HEK293 (cell line): ENCODE results near the gene AFF3.

Experiments
- CTCF ChIA-PET: fragments of 350-600 bp; formaldehyde crosslinking; extraction: SDS; loops from one replicate; lab custom pipeline; 2021; ENCODE audit warnings: antibody characterized with exemption; lab: Yijun Ruan, JAX
- POLR2A ChIA-PET: fragments of 300-600 bp; formaldehyde crosslinking; extraction: SDS; loops from one replicate; lab custom pipeline; 2020; ENCODE audit warnings: antibody characterized with exemption, inconsistent platforms; lab: Yijun Ruan, JAX
- H3K27ac ChIP-seq: fragments of 200-500 bp; sonication (Bioruptor generic); 2 replicates; pipeline ENCODE4 v1.5.1; 2014; ENCODE audit warnings: low read depth, low read length, control low read depth, inconsistent platforms; ENCODE audit errors: extremely low read depth
- H3K36me3 ChIP-seq, 2 experiments: fragments of 200-500 bp in 1 of 2; sonication (Bioruptor generic) in 1 of 2; 1 replicate in 1 of 2; 2 replicates in 1 of 2; pipeline ENCODE4 v1.5.1; 2014 to 2017; ENCODE audit warnings: inconsistent platforms in 2 of 2, low read length in 2 of 2; ENCODE audit not compliant: control insufficient read depth in 2 of 2, insufficient read depth in 1 of 2
- H3K4me1 ChIP-seq: fragments of 200-500 bp; sonication (Bioruptor generic); 2 replicates; pipeline ENCODE4 v1.5.1; 2014; ENCODE audit warnings: mild to moderate bottlenecking, low read length, inconsistent platforms; ENCODE audit not compliant: control insufficient read depth, insufficient read depth
- H3K4me3 ChIP-seq: 2 replicates; pipeline ENCODE4 v1.5.1; 2011; ENCODE audit warnings: low read depth, mild to moderate bottlenecking, control low read depth, low read length, moderate library complexity
- H3K9me3 ChIP-seq: fragments of 200-500 bp; sonication (Bioruptor generic); 2 replicates; pipeline ENCODE4 v1.5.1; 2014; ENCODE audit warnings: low read depth, low read length, inconsistent platforms; ENCODE audit not compliant: control insufficient read depth, insufficient read depth
- ELK4 ChIP-seq: IDR thresholded peaks from 2 replicates; pipeline ENCODE4 v1.6.1; 2011; ENCODE audit warnings: mild to moderate bottlenecking, low read depth, low read length, borderline replicate concordance
- FEZF1 ChIP-seq: fragments of 450-650 bp; formaldehyde crosslinking; IDR thresholded peaks from 2 replicates; pipeline ENCODE4 v1.5.1; 2016; ENCODE audit warnings: missing biosample characterization, missing genetic modification characterization
- GLIS2 ChIP-seq: fragments of 450-650 bp; formaldehyde crosslinking; IDR thresholded peaks from 2 replicates; pipeline ENCODE4 v1.5.1; 2016; ENCODE audit warnings: missing biosample characterization, missing genetic modification characterization
- KLF17 ChIP-seq: fragments of 450-650 bp; formaldehyde crosslinking; IDR thresholded peaks from 2 replicates; pipeline ENCODE4 v1.5.1; 2016; ENCODE audit warnings: missing biosample characterization, missing genetic modification characterization
- KLF9 ChIP-seq: fragments of 450-650 bp; formaldehyde crosslinking; IDR thresholded peaks from 2 replicates; pipeline ENCODE4 v1.5.1; 2016; ENCODE audit warnings: missing biosample characterization, missing genetic modification characterization, low read depth
- PRDM1 ChIP-seq: fragments of 450-650 bp; formaldehyde crosslinking; IDR thresholded peaks from 2 replicates; pipeline ENCODE4; 2016; ENCODE audit warnings: missing biosample characterization, missing genetic modification characterization
- ZNF18 ChIP-seq: fragments of 450-650 bp; formaldehyde crosslinking; IDR thresholded peaks from 2 replicates; pipeline ENCODE4 v1.5.1; 2016; ENCODE audit warnings: missing biosample characterization, missing genetic modification characterization
- ZNF239 ChIP-seq: fragments of 450-650 bp; formaldehyde crosslinking; IDR thresholded peaks from 2 replicates; pipeline ENCODE4 v1.5.1; 2016; ENCODE audit warnings: missing biosample characterization, missing genetic modification characterization
- ZNF335 ChIP-seq: fragments of 450-650 bp; formaldehyde crosslinking; conservative IDR thresholded peaks from 2 replicates; pipeline ENCODE4 v1.5.1; 2016; ENCODE audit warnings: missing biosample characterization, missing genetic modification characterization
- ZNF394 ChIP-seq: fragments of 450-650 bp; formaldehyde crosslinking; IDR thresholded peaks from 2 replicates; pipeline ENCODE4 v1.5.1; 2016; ENCODE audit warnings: missing biosample characterization, missing genetic modification characterization, mild to moderate bottlenecking, moderate library complexity, borderline replicate concordance
- ZNF404 ChIP-seq: fragments of 450-650 bp; formaldehyde crosslinking; IDR thresholded peaks from 2 replicates; pipeline ENCODE4 v1.5.1; 2017; ENCODE audit warnings: missing biosample characterization, missing genetic modification characterization
- ZNF513 ChIP-seq: fragments of 450-650 bp; IDR thresholded peaks from 2 replicates; pipeline ENCODE4 v1.5.1; 2018; ENCODE audit warnings: missing biosample characterization, missing genetic modification characterization
- ZNF660 ChIP-seq: fragments of 450-650 bp; IDR thresholded peaks from 2 replicates; pipeline ENCODE4 v1.5.1; 2018; ENCODE audit warnings: missing biosample characterization, mild to moderate bottlenecking, missing genetic modification characterization
- ZNF664 ChIP-seq: fragments of 450-650 bp; formaldehyde crosslinking; IDR thresholded peaks from 2 replicates; pipeline ENCODE4 v1.5.1; 2016; ENCODE audit warnings: missing biosample characterization, missing genetic modification characterization
- ZNF747 ChIP-seq: fragments of 450-650 bp; formaldehyde crosslinking; IDR thresholded peaks from 2 replicates; pipeline ENCODE4 v1.5.1; 2016; ENCODE audit warnings: missing biosample characterization, missing genetic modification characterization
- ZSCAN5A ChIP-seq: fragments of 450-650 bp; formaldehyde crosslinking; IDR thresholded peaks from 2 replicates; pipeline ENCODE4 v1.5.1; 2016; ENCODE audit warnings: missing biosample characterization, missing genetic modification characterization
- TF ChIP-seq, protein P1 (sequence below): fragments of 450-650 bp; formaldehyde crosslinking; conservative IDR thresholded peaks from 2 replicates; pipeline ENCODE4 v1.5.1; 2016; ENCODE audit warnings: low read depth, missing biosample characterization, missing genetic modification characterization
- TF ChIP-seq, protein P2 (sequence below): fragments of 450-650 bp; formaldehyde crosslinking; IDR thresholded peaks from 2 replicates; pipeline ENCODE4 v1.5.1; 2016; ENCODE audit warnings: missing biosample characterization, missing genetic modification characterization
- TF ChIP-seq, protein P3 (sequence below): fragments of 450-650 bp; formaldehyde crosslinking; IDR thresholded peaks from 2 replicates; pipeline ENCODE4 v1.5.1; 2016; ENCODE audit warnings: missing biosample characterization, missing genetic modification characterization

The AFF3 gene

DNA sequence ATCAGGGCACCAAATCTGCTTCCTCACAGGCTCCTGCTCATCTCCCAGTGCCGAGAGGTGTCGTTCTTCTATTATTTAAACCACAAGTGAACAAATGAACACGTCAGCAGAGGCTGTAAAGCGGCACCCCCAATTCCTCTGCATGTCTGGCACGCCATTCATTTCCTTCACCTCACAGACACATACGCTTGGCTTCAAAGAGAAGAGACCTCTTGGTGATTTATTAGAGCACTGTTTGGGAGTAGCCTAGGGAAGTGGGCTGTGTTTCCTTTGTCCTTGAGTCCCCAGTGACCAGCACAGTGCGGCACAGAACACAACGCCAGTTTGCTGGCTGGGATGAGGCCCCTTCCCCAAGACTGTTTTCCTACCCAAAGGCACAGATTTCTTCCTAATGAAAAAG lies 468.3 kb downstream of the AFF3 start:
- 0 out of 2 replicates have a peak, but pooled peaks cover 3% of the 10 kb centered on the region for H3K4me1 ChIP-seq
- TF ChIP-seq FEZF1 (tag by site-specific recombination) (no peak), GLIS2 (tag by site-specific recombination) (no peak), ZNF335 (no peak), PRDM1 (no peak)
- TF ChIP-seq, protein P1, sequence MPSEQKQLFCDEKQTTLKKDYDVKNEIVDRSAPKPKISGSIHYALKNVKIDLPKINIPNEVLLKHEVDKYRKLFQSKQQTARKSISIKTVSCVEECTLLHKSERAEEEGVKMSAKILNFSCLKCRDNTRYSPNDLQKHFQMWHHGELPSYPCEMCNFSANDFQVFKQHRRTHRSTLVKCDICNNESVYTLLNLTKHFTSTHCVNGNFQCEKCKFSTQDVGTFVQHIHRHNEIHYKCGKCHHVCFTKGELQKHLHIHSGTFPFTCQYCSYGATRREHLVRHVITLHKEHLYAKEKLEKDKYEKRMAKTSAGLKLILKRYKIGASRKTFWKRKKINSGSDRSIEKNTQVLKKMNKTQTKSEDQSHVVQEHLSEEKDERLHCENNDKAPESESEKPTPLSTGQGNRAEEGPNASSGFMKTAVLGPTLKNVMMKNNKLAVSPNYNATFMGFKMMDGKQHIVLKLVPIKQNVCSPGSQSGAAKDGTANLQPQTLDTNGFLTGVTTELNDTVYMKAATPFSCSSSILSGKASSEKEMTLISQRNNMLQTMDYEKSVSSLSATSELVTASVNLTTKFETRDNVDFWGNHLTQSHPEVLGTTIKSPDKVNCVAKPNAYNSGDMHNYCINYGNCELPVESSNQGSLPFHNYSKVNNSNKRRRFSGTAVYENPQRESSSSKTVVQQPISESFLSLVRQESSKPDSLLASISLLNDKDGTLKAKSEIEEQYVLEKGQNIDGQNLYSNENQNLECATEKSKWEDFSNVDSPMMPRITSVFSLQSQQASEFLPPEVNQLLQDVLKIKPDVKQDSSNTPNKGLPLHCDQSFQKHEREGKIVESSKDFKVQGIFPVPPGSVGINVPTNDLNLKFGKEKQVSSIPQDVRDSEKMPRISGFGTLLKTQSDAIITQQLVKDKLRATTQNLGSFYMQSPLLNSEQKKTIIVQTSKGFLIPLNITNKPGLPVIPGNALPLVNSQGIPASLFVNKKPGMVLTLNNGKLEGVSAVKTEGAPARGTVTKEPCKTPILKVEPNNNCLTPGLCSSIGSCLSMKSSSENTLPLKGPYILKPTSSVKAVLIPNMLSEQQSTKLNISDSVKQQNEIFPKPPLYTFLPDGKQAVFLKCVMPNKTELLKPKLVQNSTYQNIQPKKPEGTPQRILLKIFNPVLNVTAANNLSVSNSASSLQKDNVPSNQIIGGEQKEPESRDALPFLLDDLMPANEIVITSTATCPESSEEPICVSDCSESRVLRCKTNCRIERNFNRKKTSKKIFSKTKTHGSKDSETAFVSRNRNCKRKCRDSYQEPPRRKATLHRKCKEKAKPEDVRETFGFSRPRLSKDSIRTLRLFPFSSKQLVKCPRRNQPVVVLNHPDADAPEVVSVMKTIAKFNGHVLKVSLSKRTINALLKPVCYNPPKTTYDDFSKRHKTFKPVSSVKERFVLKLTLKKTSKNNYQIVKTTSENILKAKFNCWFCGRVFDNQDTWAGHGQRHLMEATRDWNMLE (tag by site-specific recombination) = no peak
- POLR2A ChIA-PET = no interaction called here
- no peak overlapping the region for H3K27ac ChIP-seq
- CTCF ChIA-PET = no interaction called here
- H3K4me3 ChIP-seq = no peak overlapping the region
- H3K9me3 ChIP-seq = no peaks in the 10 kb centered on the region
- no peaks in the 10 kb centered on the region for H3K36me3 ChIP-seq

DNA sequence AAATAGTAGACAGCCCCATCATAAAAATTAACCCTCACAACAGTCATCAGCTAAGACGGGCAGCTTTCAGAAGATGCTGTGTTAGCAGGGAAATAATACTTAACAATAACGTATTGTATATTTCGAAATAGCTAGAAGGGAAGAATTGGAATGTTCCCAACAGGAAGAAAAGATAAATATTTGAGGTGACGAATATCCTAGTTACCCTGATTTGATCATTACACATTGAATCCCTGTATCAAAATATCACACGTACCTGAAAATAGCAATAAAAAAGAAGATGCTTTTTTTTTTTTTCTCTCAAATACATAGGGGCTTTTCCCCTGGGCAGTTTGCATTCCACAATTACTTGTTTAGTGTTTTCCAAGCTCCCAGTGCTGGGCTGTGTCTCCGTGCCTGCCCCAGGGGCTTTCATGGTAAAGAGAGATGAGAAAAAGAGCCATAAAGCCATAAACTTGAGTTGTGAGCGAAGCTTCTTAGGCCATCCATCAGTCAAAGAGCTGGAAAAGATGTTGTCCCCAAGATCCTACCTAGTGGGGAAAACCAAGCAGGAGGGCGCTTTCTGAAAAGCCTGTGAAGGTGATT lies 469.5 kb downstream of the AFF3 start:
- Histone ChIP-seq H3K4me1 (0 out of 2 replicates have a peak, but pooled peaks cover 3% of the 10 kb centered on the region), H3K27ac (no peak overlapping the region), H3K36me3 (no peaks in the 10 kb centered on the region), H3K4me3 (no peak overlapping the region), H3K9me3 (no peaks in the 10 kb centered on the region)
- CTCF ChIA-PET = no interaction called here
- POLR2A ChIA-PET = interaction anchor here (0.6 to 0.7 kb wide), 2 partner anchors 192 to 582 kb away, joined by 4 to 5 read pairs; no protein-coding TSS in a partner anchor
- TF ChIP-seq ZNF239 (no peak), ZNF747 (tag by site-specific recombination) (no peak), KLF17 (tag by site-specific recombination) (no peak), ELK4 (no peak), ZNF18 (no peak), ZNF660 (tag by site-specific recombination) (no peak), ZSCAN5A (no peak), ZNF513 (tag by site-specific recombination) (no peak), KLF9 (tag by site-specific recombination) (no peak), ZNF404 (no peak), FEZF1 (tag by site-specific recombination) (no peak), ZNF394 (tag by site-specific recombination) (no peak), ZNF664 (tag by site-specific recombination) (no peak)
- TF ChIP-seq, protein P2, sequence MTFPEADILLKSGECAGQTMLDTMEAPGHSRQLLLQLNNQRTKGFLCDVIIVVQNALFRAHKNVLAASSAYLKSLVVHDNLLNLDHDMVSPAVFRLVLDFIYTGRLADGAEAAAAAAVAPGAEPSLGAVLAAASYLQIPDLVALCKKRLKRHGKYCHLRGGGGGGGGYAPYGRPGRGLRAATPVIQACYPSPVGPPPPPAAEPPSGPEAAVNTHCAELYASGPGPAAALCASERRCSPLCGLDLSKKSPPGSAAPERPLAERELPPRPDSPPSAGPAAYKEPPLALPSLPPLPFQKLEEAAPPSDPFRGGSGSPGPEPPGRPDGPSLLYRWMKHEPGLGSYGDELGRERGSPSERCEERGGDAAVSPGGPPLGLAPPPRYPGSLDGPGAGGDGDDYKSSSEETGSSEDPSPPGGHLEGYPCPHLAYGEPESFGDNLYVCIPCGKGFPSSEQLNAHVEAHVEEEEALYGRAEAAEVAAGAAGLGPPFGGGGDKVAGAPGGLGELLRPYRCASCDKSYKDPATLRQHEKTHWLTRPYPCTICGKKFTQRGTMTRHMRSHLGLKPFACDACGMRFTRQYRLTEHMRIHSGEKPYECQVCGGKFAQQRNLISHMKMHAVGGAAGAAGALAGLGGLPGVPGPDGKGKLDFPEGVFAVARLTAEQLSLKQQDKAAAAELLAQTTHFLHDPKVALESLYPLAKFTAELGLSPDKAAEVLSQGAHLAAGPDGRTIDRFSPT = no peak
- TF ChIP-seq, protein P3, sequence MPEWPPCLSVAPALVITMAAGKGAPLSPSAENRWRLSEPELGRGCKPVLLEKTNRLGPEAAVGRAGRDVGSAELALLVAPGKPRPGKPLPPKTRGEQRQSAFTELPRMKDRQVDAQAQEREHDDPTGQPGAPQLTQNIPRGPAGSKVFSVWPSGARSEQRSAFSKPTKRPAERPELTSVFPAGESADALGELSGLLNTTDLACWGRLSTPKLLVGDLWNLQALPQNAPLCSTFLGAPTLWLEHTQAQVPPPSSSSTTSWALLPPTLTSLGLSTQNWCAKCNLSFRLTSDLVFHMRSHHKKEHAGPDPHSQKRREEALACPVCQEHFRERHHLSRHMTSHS (tag by site-specific recombination) = no peak
